ENCODE data around the gene FRAS1.

FRAS1 gene

GRCh38 chr4:78336093-78336943, 279.2 kb downstream of the FRAS1 start:
- no peak for DNase-seq

- no peak for DNase-seq
Measured at GRCh38 chr4:78337244-78338020, 280.3 kb downstream of the FRAS1 start.

- no peak for DNase-seq
Measured at GRCh38 chr4:78342125-78342524, 285.0 kb downstream of the FRAS1 start.

GRCh38 chr4:78343682-78344081, 286.6 kb downstream of the FRAS1 start:
- no peak for DNase-seq

GRCh38 chr4:78345237-78345636, 288.1 kb downstream of the FRAS1 start:
- no peak for DNase-seq

DNA sequence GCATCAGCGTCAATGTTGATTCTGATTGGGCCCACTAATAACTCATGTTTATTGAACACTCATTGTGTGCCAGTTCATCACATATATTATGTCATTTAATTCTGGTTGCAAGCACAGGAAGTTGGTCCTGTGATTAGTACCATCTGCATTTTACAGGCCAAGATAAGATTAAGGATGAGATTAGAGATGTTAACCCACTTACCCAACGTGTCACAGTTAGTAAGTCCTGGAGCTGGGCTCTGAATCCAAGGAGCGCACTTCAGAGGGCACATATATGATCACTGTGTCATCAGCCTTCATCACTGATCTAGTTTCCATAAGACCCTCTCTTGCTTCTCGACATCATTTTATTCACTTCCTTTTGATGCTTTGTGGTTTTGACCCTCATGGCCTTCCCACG, 289.1 kb downstream of the FRAS1 start:
- no peak for DNase-seq

DNA sequence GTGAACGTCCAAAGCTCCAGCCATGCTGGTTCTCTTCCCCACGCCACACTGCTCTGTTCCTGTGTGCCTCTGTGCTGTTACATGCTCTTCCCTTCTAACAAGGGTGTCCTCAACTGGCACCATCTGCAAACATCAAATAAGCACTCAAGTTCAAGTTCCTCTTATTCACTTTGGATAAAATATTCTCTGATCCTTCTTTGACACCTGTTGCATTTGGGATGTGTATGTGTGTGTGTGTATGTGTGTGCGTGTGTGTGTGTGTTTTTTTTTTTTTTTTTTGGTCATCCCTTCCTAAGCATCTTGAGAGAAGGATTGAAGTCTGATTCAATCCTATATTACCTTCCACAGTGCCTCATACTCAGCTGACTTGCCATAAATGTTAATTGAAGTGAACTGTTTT, 290.4 kb downstream of the FRAS1 start:
- no peak for DNase-seq

GRCh38 chr4:78353921-78354320, 296.8 kb downstream of the FRAS1 start:
- DNase-seq = no peak

GRCh38 chr4:78354782-78355181, 297.7 kb downstream of the FRAS1 start:
- DNase-seq = no peak

GRCh38 chr4:78355306-78355705, 298.2 kb downstream of the FRAS1 start:
- DNase-seq = no peak

DNA sequence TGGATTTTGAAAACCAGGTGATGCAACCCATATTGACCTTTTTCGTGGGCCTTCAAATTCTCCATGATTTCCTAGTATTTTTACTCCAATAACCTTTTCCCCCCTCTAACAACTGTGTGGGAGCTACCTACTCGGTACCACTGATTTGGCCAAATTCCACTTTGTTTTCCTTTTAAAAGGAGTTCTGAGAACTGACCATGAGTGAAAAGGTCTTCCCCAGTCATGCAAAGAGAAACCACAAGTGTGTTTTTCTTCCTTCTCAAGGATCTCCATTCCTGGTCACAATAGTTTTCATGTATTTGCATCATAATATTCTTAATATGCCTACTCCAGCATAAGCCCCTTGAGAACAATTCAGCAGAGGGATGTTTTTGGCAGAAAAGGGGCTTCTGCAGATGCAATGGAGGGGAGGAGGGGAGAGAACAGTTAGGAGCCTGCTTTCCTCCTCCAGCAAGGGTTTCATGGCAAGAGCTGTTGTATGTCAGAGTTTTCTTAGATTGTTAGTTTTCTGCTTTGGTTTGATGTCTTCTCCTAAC, 299.2 kb downstream of the FRAS1 start:
- DNase-seq = no peak

DNA sequence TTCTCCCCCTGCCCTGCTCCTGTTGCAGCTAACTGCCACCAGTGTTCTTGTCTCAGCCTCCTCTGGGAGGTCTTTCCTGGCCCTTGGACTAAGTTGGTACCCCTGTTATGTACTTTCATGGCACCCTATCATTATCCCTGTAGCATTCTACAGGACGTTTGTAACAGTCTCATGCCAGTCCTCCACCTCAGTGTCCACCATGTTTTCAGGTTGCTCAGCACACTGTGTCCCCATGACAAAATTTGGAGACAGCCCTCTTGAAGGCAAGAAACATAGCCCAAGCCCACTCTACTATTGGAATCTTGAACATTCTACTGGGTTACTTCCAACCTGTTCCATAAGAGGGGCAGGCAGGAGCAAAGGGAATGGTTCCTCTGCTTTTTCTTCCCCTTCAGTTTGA, 300.0 kb downstream of the FRAS1 start:
- DNase-seq = no peak

- DNase-seq = peak; percentile 90
Measured at GRCh38 chr4:78360466-78360865, 303.3 kb downstream of the FRAS1 start.

DNA sequence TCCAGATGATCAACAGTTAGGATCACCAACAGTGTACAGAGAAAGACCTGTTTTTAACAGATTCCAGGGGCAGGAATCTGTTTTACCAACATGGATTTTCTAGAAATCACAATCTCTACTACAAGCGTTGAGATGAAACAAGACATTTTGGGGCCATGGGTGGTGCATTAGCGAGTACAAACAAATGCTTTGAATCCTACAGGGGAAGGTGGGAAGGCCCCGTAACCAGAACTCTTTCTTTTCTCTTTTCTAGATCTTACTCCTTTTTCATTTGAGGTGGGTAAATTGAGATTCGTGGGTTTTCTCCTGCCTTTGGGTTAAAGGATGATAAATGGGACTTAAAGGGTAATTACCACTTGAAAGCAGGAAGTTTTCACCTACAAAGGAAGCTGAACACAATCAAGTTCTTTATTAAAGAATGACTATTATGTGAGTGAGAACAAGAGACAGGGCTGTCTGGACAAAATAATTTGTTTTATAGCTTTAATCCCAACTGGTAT, 304.5 kb downstream of the FRAS1 start:
- DNase-seq = no peak

DNA sequence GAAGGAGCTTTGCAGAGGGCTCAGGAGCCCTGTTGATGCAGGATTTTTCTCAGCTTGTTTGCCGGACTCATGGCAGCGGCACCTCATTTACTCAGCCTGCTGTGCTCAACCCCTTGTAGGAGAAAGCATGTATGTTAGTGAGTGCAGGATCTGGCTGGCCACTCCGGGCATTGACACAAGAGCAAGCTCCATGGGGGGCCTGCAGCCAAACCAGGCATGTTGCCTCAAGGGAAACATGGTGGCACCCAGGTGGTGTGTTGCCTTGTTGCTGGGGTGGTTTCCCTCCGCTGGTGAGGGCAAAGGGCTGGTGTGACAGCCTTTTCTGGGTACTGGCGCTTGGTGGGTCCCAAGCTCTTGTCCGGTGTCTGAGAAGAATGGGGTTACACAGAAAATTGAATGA, 305.2 kb downstream of the FRAS1 start:
- DNase-seq = peak; percentile 93

- DNase-seq = peak; percentile 25
Measured at GRCh38 chr4:78363031-78363570, 306.0 kb downstream of the FRAS1 start.

DNA sequence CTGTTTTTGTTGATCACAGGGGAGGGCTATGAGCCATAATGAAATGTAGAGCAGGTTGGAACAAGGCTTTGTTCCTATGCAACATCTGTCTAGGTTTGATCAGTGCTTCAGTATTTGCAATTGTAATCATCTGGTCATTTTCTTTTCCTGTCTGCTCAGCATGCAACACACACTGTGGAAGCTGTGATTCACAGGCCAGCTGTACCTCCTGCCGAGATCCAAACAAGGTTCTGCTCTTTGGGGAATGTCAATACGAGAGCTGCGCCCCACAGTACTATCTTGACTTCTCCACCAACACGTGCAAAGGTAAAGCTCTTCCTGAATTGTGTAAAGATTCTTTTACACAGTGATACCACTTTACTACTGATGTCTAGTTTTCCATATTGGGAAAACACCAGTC, 312.6 kb downstream of the FRAS1 start:
- DNase-seq = peak; percentile 95

- DNase-seq = no peak
Measured at GRCh38 chr4:78370631-78371372, 313.7 kb downstream of the FRAS1 start.

GRCh38 chr4:78372355-78372988, 315.3 kb downstream of the FRAS1 start:
- DNase-seq = no peak

GRCh38 chr4:78377555-78377954, 320.4 kb downstream of the FRAS1 start:
- DNase-seq = no peak

DNA sequence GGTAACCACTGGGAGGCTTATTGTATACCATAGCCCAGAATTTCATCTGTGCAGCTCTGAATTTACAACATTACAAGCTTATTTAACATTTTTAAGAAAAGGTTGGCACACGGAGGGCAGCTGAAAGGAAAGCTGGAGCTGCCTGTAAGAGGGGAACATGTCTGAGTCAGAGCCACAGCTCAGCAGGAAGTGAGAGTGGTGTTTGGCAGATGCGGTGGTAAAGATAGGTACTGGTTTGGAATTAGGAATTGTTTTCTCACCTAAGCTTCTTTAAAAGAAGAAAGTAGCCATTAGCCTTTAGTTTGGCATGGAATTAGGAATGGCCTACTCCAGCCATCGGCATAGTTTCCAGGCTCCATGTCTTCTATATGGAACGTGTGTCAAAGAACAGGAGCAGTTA, 321.9 kb downstream of the FRAS1 start:
- no peak for DNase-seq

Measured in NCI-H146 (cell line).